Suprapubic skin (tissue), 3 donors: ENCODE results near the gene ATP5MC3.

Experiments
- CTCF ChIP-seq, 2 donors: fragments of 200-600 bp in 1 of 2; fragments of 450-650 bp in 1 of 2; sonication (generic) in 1 of 2; IDR thresholded peaks; one replicate each; pipeline ENCODE4 v1.5.1; 2016 to 2019; ENCODE audit warnings: antibody characterized with exemption in 2 of 2, mild to moderate bottlenecking in 1 of 2, moderate library complexity in 1 of 2
- POLR2A ChIP-seq, 2 donors: fragments of 450-650 bp; IDR thresholded peaks; one replicate each; pipeline ENCODE4 v1.6.1; 2017; ENCODE audit warnings: antibody characterized with exemption in 2 of 2, mild to moderate bottlenecking in 2 of 2, moderate library complexity in 2 of 2

- TF ChIP-seq CTCF (IDR thresholded peaks at IDR 0.05), result no peak
- TF ChIP-seq POLR2A (IDR thresholded peaks at IDR 0.05), result no peak
Observed at GRCh38 chr2:175140332-175140731, 41.2 kb downstream of the ATP5MC3 start.
